ENCODE results near the gene RASA4B. TPM values are rescaled to one million over a fixed set of nuclear protein-coding genes. Genes with fewer than 3 reads are reported as not detected.

RASA4B gene
- total and polyA plus RNA-seq, 9 of the 15 experiments (the other 6 are each of a cell fraction or from before 2014, with no cell fraction given) = 0.01 to 2.9 (median 1.5) TPM; not detected in 1

DNA sequence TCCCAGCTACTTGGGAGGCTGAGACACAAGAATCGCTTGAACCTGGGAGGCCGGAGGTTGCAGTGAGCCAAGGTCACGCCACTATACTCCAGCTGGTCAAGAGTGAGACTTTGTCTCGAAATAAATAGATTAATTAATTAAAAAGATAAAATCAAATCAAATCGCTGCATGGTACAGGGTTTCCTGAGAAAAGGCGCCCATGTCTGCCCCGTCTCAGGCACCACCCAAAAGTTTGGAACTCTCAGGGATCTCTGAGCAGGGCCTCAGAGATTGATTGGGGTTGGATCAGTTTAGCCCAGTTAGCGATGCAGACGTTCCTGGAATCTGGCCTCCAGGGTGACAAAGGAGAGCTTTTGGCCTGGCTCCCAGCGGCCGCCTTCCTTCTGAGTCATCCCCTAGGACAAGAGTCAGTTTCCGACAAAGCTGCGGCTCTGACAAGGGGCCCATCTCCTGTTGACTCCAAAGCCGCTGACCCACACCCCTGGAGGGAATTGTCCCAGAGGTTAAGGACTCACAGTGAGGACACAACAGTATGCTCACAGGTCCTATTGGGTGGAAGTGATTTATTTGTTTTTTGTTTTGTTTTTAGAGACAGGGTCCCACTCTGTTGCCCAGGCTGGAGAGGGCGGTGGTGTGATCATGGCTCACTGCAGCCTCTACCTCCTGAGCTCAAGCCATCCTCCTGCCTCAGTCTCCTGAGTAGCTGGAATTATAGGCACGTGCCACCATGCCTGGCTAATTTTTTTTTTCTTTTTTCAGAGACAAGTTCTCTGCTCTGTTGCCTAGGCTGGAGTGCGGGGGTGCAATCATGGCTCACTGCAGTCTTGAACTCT lies 77.4 kb downstream of the RASA4B start (continued):
- TF ChIP-seq JUN (IDR thresholded peaks at IDR 0.05; ENCODE audit: borderline replicate concordance, low read depth, low read length) (peak; percentile 88), JUN (CRISPR knock-in tag; IDR thresholded peaks at IDR 0.05; ENCODE audit: borderline replicate concordance) (no peak), ZNF707 (CRISPR knock-in tag; conservative IDR thresholded peaks at IDR 0.05) (no peak), ZNF143 (CRISPR knock-in tag; IDR thresholded peaks at IDR 0.05) (no peak), STAT6 (CRISPR knock-in tag; IDR thresholded peaks at IDR 0.05) (no peak), NR3C1 (CRISPR knock-in tag; IDR thresholded peaks at IDR 0.05) (no peak), ZBTB8A (IDR thresholded peaks at IDR 0.05; ENCODE audit: partially characterized antibody) (no peak), RBM14 (IDR thresholded peaks at IDR 0.05; ENCODE audit: borderline replicate concordance, insufficient read depth, low read depth, low read length) (no peak), XRCC4 (IDR thresholded peaks at IDR 0.05; ENCODE audit: extremely low read depth, insufficient read depth, insufficient read length) (no peak), GTF2E2 (tag; IDR thresholded peaks at IDR 0.05) (no peak), WHSC1 (IDR thresholded peaks at IDR 0.05; ENCODE audit: low read length) (no peak), SUPT5H (IDR thresholded peaks at IDR 0.05) (no peak), RUNX1 (IDR thresholded peaks at IDR 0.05; ENCODE audit: low read depth) (no peak), ATF6 (CRISPR knock-in tag; IDR thresholded peaks at IDR 0.05) (no peak)
- TF ChIP-seq, protein P1, sequence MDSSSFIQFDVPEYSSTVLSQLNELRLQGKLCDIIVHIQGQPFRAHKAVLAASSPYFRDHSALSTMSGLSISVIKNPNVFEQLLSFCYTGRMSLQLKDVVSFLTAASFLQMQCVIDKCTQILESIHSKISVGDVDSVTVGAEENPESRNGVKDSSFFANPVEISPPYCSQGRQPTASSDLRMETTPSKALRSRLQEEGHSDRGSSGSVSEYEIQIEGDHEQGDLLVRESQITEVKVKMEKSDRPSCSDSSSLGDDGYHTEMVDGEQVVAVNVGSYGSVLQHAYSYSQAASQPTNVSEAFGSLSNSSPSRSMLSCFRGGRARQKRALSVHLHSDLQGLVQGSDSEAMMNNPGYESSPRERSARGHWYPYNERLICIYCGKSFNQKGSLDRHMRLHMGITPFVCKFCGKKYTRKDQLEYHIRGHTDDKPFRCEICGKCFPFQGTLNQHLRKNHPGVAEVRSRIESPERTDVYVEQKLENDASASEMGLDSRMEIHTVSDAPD (CRISPR knock-in tag; IDR thresholded peaks at IDR 0.05) = no peak
- TF ChIP-seq, protein P2, sequence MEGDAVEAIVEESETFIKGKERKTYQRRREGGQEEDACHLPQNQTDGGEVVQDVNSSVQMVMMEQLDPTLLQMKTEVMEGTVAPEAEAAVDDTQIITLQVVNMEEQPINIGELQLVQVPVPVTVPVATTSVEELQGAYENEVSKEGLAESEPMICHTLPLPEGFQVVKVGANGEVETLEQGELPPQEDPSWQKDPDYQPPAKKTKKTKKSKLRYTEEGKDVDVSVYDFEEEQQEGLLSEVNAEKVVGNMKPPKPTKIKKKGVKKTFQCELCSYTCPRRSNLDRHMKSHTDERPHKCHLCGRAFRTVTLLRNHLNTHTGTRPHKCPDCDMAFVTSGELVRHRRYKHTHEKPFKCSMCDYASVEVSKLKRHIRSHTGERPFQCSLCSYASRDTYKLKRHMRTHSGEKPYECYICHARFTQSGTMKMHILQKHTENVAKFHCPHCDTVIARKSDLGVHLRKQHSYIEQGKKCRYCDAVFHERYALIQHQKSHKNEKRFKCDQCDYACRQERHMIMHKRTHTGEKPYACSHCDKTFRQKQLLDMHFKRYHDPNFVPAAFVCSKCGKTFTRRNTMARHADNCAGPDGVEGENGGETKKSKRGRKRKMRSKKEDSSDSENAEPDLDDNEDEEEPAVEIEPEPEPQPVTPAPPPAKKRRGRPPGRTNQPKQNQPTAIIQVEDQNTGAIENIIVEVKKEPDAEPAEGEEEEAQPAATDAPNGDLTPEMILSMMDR (IDR thresholded peaks at IDR 0.05 in 2 of 3, conservative IDR thresholded peaks at IDR 0.05 in 1 of 3; ENCODE audit: insufficient read depth in 2 of 3, low read depth in 1 of 3, low read length in 3 of 3) = no peak
